HTR-8/SVneo (cell line): ENCODE data around the gene AK3.
A peak's percentile ranks its signal among the peaks of the same experiment; 100 is the strongest.
"Not testable (repeated sequence)": the region's sequence is repeated elsewhere in the genome, so short reads cannot be mapped to it uniquely, and the experiment has no call there.

Experiments
- DNase-seq: peaks from one replicate; pipeline ENCODE4 v3.0.0; 2011; ENCODE audit warnings: low spot score, mixed read lengths; ENCODE audit not compliant: insufficient read length
- FAIRE-seq: peaks from 2 replicates; lab custom pipeline; 2011; peaks lifted over from hg19 to GRCh38; lab: Jason Lieb, UNC

The AK3 gene

DNA sequence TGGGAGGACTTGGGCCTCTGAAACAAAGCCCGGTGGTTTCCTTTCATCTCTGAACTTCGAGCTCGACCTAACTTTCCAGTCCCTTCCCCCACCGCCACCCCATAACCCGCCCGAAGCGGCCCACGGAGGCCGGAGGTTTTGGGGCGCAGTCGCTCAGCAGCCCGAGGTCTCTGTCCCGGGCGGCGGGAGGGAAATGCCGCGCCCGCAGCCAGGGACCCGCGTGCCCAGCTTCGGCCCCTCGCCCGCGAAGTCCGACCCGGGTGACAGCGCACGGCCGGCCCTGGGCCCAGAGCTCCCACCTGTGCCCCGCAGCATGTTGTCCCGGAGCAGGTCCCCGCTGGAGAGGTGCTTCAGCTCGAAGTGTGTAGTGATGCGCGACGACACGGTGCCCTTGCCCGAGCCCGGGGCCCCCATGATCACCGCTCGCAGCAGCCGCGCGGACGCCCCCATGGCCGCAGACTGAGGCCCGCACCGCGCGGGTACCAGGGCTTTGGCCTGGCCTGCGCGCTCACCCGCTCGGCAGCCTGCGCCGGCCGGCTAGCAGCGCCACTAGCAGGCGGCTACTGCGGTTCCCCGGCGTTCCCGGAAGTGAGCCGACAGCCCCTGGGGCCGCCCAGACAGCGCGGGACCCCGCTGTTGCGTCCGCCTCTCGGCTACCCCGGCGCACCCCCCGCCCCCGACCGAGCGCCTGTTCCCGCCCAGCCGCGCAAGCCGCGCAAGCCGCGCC, at the start of gene AK3:
TSS of gene AK3 (minus strand) at position 565 of the 727 bp plus-strand sequence. CDS start at position 450, 115 bp downstream.
- DNase-seq (peak; percentile 87), FAIRE-seq (no peak)

DNA sequence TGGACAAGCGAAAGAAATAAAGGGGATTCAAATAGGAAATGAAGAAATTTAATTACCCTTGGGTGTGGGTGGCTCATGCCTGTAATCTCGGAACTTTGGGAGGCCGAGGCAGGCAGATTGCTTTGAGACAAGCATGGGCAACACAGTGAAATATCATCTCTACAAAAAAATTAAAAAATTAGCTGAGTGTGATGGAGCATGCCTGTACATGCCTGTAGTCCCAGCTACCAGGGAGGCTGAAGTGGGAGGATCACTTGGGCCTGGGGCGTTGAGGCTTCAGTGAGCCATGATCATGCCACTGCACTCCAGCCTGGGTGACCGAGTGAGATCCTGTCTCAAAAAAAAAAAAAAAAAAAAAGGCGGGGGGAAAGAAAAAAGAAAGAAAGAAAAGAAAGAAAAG, 47.7 kb upstream of the AK3 start:
- DNase-seq (no peak), FAIRE-seq (no peak)

GRCh38 chr9:4787876-4788275, 46.9 kb upstream of the AK3 start:
- no peak for FAIRE-seq
- DNase-seq: no peak

GRCh38 chr9:4786599-4786998, 45.6 kb upstream of the AK3 start:
- FAIRE-seq (no peak), DNase-seq (no peak)

DNA sequence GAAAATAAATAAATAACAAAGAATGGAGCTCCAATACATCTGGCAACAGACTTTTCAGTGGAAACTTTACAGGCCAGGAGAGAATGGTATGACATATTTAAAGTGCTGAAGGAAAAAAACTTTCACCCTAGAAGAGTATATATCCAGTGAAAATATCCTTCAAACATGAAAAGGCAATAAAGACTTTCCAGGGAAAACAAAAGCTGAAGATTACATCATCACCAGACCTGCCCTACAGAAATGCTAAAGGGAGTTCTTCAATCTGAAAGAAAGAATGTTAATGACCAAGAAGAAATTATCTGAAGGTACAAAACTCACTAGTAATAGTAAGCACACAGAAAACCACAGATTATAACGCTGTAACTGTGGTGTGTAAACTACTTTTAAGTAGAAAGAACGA, 43.4 kb upstream of the AK3 start:
- FAIRE-seq (no peak), DNase-seq (no peak)

- DNase-seq, FAIRE-seq: not testable (repeated sequence)
Measured at GRCh38 chr9:4783191-4783590, 42.2 kb upstream of the AK3 start.

DNA sequence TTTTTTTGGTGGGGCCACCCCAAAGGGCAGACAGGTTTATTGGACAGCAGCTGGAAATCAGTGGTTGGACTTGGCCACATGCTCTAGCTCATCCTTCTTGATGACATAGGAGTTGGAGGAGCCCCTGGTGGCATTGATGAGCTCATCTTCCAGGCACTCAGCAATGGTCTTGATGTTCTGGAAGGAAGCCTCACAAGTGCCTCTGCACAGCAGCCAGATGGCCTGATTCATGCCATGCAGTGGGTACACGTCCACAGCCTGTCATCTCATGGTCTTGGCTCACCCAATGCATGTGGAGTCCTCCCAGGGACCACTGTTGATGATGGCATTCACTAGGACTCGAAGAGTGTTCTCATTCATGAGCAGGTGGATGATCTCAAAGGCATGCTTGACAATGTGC, 40.4 kb upstream of the AK3 start:
- no peak for FAIRE-seq
- no peak for DNase-seq

DNA sequence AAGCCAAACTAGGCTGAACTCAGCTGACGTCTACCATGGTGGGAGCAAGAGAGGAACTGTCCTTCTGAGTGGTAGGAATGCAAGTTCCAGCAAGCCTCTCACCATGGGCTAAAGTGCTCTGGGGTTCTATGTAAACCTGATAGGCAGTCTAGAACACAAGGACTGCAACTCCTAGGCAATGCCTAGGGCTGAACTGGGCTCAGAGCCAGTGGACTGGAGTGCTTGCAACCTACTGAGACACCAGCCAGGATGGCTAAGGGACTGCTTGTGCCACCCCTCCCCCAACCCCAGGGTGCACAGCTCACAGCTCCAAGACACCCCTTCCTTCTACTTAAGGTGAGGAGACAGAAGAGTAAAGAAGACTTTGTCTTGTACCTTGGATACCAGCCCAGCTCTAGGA, 39.6 kb upstream of the AK3 start:
- no peak for DNase-seq
- no peak for FAIRE-seq

DNA sequence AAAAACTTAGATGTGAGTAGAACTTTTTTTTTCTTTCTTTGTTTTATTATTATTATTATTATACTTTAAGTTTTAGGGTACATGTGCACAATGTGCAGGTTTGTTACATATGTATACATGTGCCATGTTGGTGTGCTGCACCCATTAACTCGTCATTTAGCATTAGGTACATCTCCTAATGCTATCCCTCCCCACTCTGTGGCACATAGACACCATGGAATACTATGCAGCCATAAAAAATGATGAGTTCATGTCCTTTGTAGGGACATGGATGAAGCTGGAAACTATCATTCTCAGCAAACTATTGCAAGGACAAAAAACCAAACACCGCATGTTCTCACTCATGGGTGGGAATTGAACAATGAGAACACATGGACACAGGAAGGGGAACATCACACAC, 34.0 kb upstream of the AK3 start:
- not testable (repeated sequence) for DNase-seq, FAIRE-seq

GRCh38 chr9:4774209-4774608, 33.2 kb upstream of the AK3 start:
- FAIRE-seq (no peak), DNase-seq (no peak)

DNA sequence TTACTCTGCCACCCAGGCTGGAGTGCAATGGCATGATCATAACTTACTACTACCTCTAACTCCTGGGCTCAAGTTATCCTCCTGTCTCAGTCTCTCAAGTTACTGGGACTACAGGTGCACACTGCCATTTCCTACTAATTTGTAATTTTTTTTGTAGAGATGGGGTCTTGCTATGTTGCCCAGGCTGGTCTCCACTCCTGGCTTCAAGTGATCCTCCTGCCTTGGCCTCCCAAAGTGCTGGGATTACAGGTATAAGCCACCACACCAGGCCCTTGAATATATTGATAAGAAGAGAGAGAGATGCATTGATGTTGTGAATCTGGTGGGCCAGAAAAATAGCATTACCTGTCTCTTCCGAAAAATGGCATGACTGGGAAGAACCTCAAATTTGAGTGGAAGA, 30.8 kb upstream of the AK3 start:
- FAIRE-seq (no peak), DNase-seq (no peak)

- DNase-seq (peak; percentile 53), FAIRE-seq (no peak)
Measured at GRCh38 chr9:4769321-4770080, 28.5 kb upstream of the AK3 start.

GRCh38 chr9:4768681-4769080, 27.7 kb upstream of the AK3 start:
- DNase-seq: no peak
- no peak for FAIRE-seq

DNA sequence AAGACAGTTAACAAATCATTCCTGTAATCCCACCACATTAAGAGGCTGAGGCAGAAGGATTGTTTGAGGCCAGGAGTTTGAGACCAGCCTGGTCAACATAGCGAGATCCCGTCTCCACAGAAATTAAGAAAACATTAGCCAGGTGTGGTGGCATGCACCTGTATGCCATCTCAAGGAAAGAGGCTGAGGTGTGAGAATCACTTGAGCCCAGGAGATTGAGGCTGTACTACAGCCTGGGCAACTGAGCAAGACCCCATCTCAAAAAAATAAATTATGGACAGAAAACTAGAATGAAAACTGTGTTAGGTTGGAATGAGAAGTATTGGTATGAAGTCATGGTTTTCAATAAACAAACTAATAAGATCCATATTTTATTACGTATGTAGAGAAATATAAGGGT, 23.0 kb upstream of the AK3 start:
- FAIRE-seq (no peak), DNase-seq (no peak)

DNA sequence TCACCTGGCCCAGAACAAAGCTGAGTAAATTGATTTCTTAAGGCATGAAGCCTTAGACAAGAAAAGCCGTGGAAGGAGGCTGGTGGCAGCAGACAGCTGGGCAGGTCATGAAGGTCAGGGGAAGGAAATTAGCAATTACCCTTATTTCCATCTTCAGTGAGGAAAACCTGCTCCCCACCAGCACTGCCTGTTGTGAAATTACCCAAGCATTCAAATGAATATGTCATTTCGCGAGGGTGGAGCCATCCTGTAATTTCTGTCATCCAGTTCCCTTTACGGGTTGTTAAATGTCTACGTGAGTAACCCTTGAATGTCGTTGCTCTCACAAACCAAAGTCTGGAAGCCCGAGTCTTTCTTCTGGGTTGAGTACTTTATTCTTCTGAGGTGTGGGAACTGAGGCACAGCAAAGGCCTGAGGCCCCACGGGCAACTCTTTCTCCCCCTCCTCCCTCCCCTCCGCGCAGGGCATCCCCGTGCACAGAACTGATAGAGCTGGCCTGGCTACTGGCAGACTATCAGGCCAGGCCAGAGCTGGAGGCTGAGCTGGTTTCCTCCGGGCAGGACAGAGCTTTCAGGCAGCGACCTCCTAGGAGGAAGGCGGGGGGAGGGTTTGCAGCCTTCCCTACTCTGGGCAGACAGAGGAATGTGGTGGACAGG, 22.0 kb upstream of the AK3 start:
- DNase-seq (no peak), FAIRE-seq (no peak)

DNA sequence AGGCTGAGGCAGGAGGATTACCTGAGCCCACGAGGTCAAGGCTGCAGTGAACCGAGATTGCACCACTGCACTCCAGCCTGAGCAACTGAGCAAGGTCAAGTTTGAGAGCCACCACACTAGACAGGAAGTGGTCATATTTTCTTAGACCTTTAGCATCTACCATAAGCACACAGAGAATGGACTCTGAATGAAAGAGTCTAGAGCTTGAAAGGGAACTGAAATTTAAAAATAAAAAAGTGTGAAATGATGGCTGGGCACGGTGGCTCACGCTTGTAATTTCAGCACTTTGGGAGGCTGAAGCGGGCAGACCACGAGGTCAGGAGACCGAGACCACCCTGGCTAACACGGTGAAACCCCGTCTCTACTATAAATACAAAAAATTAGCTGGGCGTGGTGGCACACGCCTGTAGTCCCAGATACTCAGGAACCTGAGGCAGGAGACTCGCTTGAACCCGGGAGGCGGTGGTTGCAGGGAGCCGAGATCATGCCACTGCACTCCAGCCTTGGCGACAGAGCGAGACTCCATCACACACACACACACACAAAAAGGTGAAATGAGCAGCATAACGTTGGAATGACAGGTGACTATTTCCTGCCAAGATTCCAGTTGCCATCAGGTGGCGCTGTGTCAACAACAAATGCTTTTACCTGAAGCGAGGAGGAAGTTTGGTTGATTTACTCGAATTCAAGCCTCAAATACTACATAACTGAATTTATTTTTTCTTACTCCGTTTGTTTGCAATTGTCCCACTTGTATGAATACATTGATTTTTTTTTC, 21.3 kb upstream of the AK3 start:
- FAIRE-seq (no peak), DNase-seq (peak; percentile 56)

- DNase-seq (no peak), FAIRE-seq (no peak)
Measured at GRCh38 chr9:4760122-4760521, 19.1 kb upstream of the AK3 start.

DNA sequence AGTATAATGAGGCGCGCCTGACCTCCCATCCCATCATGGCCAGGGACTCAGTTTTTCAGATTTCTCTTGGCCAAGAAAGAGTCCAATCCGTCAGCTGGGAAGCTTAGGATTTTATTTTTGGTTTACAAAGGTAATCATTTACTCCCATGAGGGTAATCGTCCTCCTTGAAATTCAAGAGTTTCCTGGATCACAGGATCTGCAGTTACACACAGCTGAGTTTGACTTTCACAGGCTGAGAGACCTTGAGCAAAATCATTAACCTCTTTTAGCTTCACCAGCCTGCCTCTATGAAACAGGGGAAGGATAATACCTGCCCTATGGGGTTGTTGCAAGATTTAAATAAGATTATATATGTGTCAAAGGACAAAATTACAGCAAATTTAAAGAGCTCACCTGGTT, 15.4 kb upstream of the AK3 start:
- no peak for FAIRE-seq
- no peak for DNase-seq

DNA sequence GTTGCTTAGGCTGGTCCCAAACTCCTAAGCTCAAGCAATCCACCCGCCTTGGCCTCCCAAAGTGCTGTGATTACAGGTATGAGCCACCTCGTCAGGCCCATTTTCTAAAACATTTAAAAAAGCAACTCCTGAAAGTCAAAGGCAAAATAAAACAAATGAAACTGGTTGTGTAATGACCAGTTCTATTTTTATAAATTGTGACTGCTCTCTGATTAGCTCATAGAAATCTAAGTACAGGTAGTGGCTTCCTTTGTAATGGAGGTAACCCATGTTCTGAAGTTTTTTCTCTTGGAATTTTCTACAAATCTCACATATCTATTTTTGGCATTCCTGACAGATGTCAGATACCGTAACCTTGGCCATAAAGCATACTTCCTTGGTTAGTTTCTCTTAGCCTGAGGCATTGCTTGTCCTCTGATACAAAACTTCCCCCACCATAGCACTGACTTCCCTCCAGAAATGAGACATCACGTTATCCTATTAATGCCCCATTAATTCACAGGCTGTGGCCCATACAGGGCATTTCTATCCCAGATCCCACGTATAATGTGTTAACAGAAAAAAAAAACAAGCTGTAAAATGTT, 14.1 kb upstream of the AK3 start:
- no peak for DNase-seq
- peak; percentile 52 for FAIRE-seq

- DNase-seq, FAIRE-seq: not testable (repeated sequence)
Measured at GRCh38 chr9:4754530-4754929, 13.5 kb upstream of the AK3 start.
